Natural killer cell (primary cell): ENCODE data around the gene CST5. TPM values are rescaled to one million over a fixed set of nuclear protein-coding genes. Genes with fewer than 3 reads are reported as not detected.
"Not testable (repeated sequence)": the region's sequence is repeated elsewhere in the genome, so short reads cannot be mapped to it uniquely, and the experiment has no call there.

ENCODE experiments used
- ATAC-seq, 3 donors: fragments of 150-1000 bp in 2 of 3; fragments of 200-7000 bp in 1 of 3; cut with Tn5 transposase; 1 replicate in 1 of 3; 2 replicates in 2 of 3; pipeline ENCODE4 v1.10.0; 2021; ENCODE audit warnings: mild to moderate bottlenecking in 2 of 3, moderate library complexity in 2 of 3
- DNase-seq, 2 donors: peaks; one replicate each; pipeline versions ENCODE4 v3.0.0 to v3.0.0-alpha.2; 2013 to 2021; ENCODE audit warnings: mixed read lengths in 1 of 2
- H3K27ac ChIP-seq: one replicate; pipeline ENCODE4 v1.5.1; 2013; ENCODE audit warnings: mild to moderate bottlenecking, low read length
- H3K27me3 ChIP-seq: one replicate; pipeline ENCODE4 v1.6.1; 2013; ENCODE audit warnings: low read length; ENCODE audit not compliant: control insufficient read depth, insufficient read depth
- H3K36me3 ChIP-seq: one replicate; pipeline ENCODE4 v1.6.1; 2013; ENCODE audit warnings: low read length; ENCODE audit not compliant: control insufficient read depth, insufficient read depth
- H3K4me1 ChIP-seq: one replicate; pipeline ENCODE4 v1.6.1; 2013; ENCODE audit warnings: low read length; ENCODE audit not compliant: control insufficient read depth, insufficient read depth
- H3K4me3 ChIP-seq: one replicate; pipeline ENCODE4 v1.5.1; 2013; ENCODE audit warnings: low read length
- H3K9me3 ChIP-seq: one replicate; pipeline ENCODE4 v1.6.1; 2013; ENCODE audit warnings: low read length; ENCODE audit not compliant: control insufficient read depth, insufficient read depth
- H3K27ac Mint-ChIP-seq, 2 donors: one replicate each; pipeline ENCODE4 v1.8.0; 2022; ENCODE audit warnings: mild to moderate bottlenecking in 2 of 2, mixed read lengths in 2 of 2, moderate library complexity in 1 of 2
- H3K27me3 Mint-ChIP-seq, 2 donors: one replicate each; pipeline ENCODE4 v1.8.0; 2022; ENCODE audit warnings: low read depth in 2 of 2, mixed read lengths in 2 of 2
- H3K36me3 Mint-ChIP-seq: one replicate; pipeline ENCODE4 v1.8.0; 2022; ENCODE audit warnings: mixed read lengths
- H3K4me1 Mint-ChIP-seq, 2 donors: one replicate each; pipeline ENCODE4 v1.8.0; 2022; ENCODE audit warnings: mixed read lengths in 2 of 2
- H3K4me3 Mint-ChIP-seq: one replicate; pipeline ENCODE4 v1.8.0; 2022; ENCODE audit warnings: mild to moderate bottlenecking, moderate library complexity, mixed read lengths
- H3K9me3 Mint-ChIP-seq, 2 donors: one replicate each; pipeline ENCODE4 v1.8.0; 2022; ENCODE audit warnings: mixed read lengths in 2 of 2
- CTCF ChIP-seq: fragments of 200-600 bp; IDR thresholded peaks from one replicate; pipeline ENCODE4 v1.8.0; 2022; ENCODE audit warnings: antibody characterized with exemption
- WGBS: methylation state at CpG from one replicate; pipeline ENCODE4 v1.1.7; 2013; ENCODE audit warnings: missing lambda C conversion rate; ENCODE audit not compliant: insufficient coverage; 5-methylcytosine and 5-hydroxymethylcytosine counted together
- intact Hi-C: fragments of 100-400 bp; cut with micrococcal nuclease; formaldehyde crosslinking; loops from one replicate; pipeline ENCODE4 v1.14.2; 2022
- total RNA-seq, 4 donors: library from RNA; stranded (reverse); fragments of 120-200 nt in 1 of 4; gene quantifications; one replicate each; pipeline versions ENCODE4 v1.2.3 to v1.2.4, GENCODE V29; 2013 to 2022

Gene CST5
- total RNA-seq, 3 donors from 2014 or later (not counting 1 experiment from before 2014, with no cell fraction given) = not detected

- Histone ChIP-seq H3K36me3 (no peaks in the 10 kb centered on the region), H3K9me3 (no peaks in the 10 kb centered on the region), H3K4me1 (no peaks in the 10 kb centered on the region), H3K27ac (no peak overlapping the region), H3K4me3 (no peak overlapping the region), H3K27me3 (no peaks in the 10 kb centered on the region)
- H3K27ac Mint-ChIP-seq = no peak overlapping the region
- TF ChIP-seq CTCF = no peak
- no peaks in the 10 kb centered on the region for H3K4me1 Mint-ChIP-seq
- ATAC-seq = no peak
- H3K27me3 Mint-ChIP-seq = peaks cover 31 to 77% of the 10 kb centered on the region in 2 donors
- H3K4me3 Mint-ChIP-seq = no peak overlapping the region
- intact Hi-C loops = no loop called here
- no peaks in the 10 kb centered on the region for H3K36me3 Mint-ChIP-seq
- H3K9me3 Mint-ChIP-seq = no peaks in the 10 kb centered on the region
- no peak for DNase-seq
- WGBS = 59% methylated on average over 3 of the region's 5 CpGs
Measured at GRCh38 chr20:23868321-23868720, 11.2 kb downstream of the CST5 start.

GRCh38 chr20:23867152-23867776 lies 12.3 kb downstream of the CST5 start:
- Mint-ChIP-seq H3K27ac (no peak overlapping the region), H3K4me1 (no peaks in the 10 kb centered on the region), H3K27me3 (peaks cover 32 to 78% of the 10 kb centered on the region in 2 donors), H3K4me3 (no peak overlapping the region), H3K9me3 (no peaks in the 10 kb centered on the region), H3K36me3 (no peaks in the 10 kb centered on the region)
- TF ChIP-seq CTCF = no peak
- ATAC-seq = no peak
- intact Hi-C loops = no loop called here
- WGBS = 14% methylated on average over 6 of the region's 9 CpGs
- H3K27me3 ChIP-seq = no peaks in the 10 kb centered on the region
- no peak for DNase-seq
- H3K36me3 ChIP-seq = no peaks in the 10 kb centered on the region
- H3K4me1 ChIP-seq = no peaks in the 10 kb centered on the region
- no peak overlapping the region for H3K27ac ChIP-seq
- no peaks in the 10 kb centered on the region for H3K9me3 ChIP-seq
- H3K4me3 ChIP-seq = no peak overlapping the region

- H3K36me3 Mint-ChIP-seq, DNase-seq, H3K4me1 Mint-ChIP-seq, H3K36me3 ChIP-seq, intact Hi-C loops, H3K9me3 Mint-ChIP-seq, ATAC-seq, H3K4me3 ChIP-seq, H3K9me3 ChIP-seq, H3K27ac ChIP-seq, H3K4me3 Mint-ChIP-seq, H3K27me3 ChIP-seq, H3K27ac Mint-ChIP-seq, H3K4me1 ChIP-seq: not testable (repeated sequence)
- WGBS = 89% methylated on average over 5 of the region's 10 CpGs
- peaks cover 19 to 34% of the 10 kb centered on the region in 2 donors for H3K27me3 Mint-ChIP-seq
Measured at GRCh38 chr20:23860771-23861170, 18.8 kb downstream of the CST5 start.

DNA sequence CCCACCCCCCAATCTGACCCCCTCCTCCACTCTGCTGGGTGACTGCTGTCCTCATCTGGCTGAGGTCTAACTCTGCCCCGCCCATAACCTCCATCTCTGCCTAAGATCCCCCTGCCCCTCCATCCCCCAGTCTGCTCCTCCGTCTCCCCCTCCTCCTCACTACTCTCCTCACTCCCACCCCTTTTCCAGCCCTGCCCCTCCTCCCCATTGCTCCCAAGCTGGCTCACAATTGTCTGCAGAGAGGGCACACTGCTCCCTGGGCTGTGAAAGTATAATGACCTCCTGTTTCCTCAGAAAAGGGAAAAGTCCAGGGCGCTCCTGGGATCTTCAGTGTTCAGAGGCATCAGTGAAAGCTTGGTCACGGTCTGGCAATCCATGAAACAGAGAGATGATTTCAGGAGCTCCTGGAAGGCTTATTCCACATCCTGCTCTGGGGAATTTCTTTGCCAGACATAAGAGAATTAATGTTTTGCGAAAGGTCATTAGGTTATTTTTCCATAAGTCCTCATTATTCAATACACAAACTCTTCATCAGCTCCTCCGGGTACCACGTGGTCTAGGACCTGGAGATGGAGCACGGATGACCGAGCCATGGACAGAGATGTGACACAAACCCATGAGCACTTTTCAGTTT lies 21.5 kb downstream of the CST5 start:
- ATAC-seq = no peak
- intact Hi-C loops = no loop called here
- Mint-ChIP-seq H3K27me3 (peaks cover 18 to 19% of the 10 kb centered on the region in 2 donors), H3K4me1 (no peaks in the 10 kb centered on the region), H3K27ac (no peak overlapping the region), H3K36me3 (no peaks in the 10 kb centered on the region), H3K9me3 (no peaks in the 10 kb centered on the region), H3K4me3 (no peak overlapping the region)
- no peak overlapping the region for H3K4me3 ChIP-seq
- H3K36me3 ChIP-seq = no peaks in the 10 kb centered on the region
- TF ChIP-seq CTCF = no peak
- no peaks in the 10 kb centered on the region for H3K4me1 ChIP-seq
- no peaks in the 10 kb centered on the region for H3K27me3 ChIP-seq
- H3K27ac ChIP-seq = no peak overlapping the region
- no peak for DNase-seq
- WGBS = 78% methylated on average over 5 of the region's 9 CpGs
- no peaks in the 10 kb centered on the region for H3K9me3 ChIP-seq
